ENCODE measurements around the gene CYTH4.

CYTH4 gene

GRCh38 chr22:37353839-37354238 is 71.5 kb downstream of the CYTH4 start:
- no peak for DNase-seq

DNA sequence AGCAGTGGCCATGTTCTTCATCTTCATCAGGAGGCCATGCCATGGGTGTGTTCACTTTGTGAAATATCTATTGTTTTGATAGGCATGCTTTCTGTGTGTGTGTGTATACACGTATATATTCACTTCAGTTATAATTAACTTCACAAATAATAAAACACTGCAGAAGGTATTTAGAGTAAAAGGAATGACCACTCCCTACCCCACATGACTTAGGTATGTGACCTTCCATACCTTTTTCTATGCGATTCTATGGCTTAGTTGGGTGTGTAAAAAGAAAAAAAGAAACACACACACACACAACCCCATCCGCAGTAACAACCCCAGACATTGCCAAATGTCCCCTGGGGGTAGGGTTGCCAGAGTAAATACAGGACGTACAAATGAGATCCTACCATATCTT is 72.0 kb downstream of the CYTH4 start:
- no peak for DNase-seq

GRCh38 chr22:37354670-37355069 is 72.4 kb downstream of the CYTH4 start:
- no peak for DNase-seq

DNA sequence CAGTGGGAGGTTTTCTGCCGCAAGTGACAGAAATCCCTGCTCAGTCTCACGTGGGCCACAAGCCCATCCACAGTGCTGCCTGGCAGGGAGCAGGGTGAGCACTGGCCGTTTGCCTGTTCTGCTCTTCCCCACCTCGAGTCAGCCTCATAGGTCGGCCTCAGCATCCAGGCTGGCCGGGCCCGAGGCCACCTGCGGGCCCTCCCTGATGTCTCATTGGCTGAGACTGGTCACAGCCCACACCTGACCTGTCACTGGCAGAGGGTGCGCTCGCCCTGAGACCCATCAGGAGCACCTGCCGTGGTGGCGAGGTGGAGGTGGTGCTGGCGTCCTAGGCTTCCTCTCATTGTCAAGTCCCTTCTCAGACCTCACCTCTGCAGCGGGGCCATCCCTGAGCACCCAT is 72.9 kb downstream of the CYTH4 start:
- DNase-seq: no peak

GRCh38 chr22:37356922-37357321 is 74.6 kb downstream of the CYTH4 start:
- DNase-seq: no peak

- DNase-seq: no peak
Measured at GRCh38 chr22:37357446-37358075, 75.3 kb downstream of the CYTH4 start.

- no peak for DNase-seq
Measured at GRCh38 chr22:37358386-37358785, 76.1 kb downstream of the CYTH4 start.

DNA sequence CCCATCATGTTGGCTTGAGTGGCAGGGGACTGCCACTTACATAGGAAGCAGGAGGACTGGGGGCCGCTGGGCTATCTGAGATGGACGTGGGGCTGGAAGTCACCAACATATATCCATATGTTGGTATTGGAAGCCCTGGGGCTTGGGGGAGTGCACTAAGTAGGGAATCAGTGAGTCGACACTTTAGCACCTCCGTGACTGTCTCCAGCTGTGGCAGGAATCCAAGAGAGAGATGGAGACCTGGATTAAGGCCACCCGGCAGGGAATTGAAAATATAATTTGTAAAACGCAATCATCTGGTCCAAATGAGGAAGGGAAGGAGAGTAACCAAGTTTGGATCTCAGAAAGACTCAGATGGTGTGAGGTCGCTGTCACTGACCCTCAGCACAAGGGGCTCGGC is 76.6 kb downstream of the CYTH4 start:
- DNase-seq: no peak

DNA sequence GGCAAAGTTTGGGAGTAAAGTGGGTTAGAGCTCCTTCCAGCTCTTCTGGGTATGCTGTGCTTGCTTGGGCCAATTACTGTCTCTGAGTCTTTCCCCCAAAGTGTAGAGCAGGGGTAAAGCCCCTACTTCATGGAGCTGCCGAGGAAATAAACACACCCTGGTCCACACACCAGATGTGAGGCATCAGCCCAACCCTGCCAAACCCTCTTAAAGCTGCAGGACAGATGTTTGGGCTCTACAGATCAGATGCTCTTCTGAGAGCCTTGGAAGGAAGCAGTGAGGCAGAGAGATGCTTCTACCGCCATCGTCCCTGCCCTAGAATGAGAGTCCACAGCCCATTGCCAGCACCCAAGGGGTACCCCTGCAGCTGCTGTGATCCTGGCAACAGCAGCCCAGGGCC is 80.3 kb downstream of the CYTH4 start:
- no peak for DNase-seq

DNA sequence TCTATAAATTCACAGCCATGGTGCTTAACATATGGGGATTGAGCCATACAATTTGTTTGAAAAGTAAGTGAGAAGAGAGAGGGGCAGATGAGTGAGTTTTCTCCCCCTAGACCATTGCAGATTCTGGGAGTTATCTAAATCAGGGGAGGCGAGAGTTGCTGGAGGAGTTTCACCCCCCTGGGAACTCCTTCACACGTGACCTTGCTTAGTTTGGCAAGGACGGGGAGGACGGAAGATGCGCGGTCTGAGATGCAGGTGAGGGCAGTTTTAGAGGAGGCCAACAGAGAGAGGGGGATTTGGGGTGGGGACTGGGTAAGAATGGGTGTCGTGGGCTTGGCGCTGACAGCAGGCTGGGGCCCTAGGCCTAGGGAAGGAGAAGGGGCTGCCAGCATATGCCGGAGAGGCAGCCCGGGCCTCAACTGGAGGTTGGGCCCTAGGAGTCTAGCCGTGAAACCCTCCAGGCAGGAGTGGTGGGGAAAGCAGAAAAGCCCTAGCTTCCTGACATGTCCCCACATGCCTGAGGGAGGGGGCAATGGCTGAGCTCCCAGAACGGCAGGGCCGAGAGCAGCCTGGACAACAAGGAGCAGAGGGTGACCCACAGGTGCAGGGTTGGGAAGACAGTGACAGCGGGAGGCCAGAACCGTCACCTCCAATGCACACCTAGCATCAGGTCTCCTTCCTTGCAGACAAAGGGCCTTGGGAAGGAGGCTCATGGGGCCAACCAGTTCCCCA is 81.1 kb downstream of the CYTH4 start:
- no peak for DNase-seq
